OCI-LY7 (cell line): ENCODE measurements around the gene SPATA12.

Experiments
- EZH2phosphoT487 ChIP-seq: fragments of 200-600 bp; sonication (generic); IDR thresholded peaks from 2 replicates; pipeline ENCODE4 v1.6.1; 2018; ENCODE audit warnings: low read depth, borderline replicate concordance, mild to moderate bottlenecking, mixed run types, antibody characterized with exemption, low read length, moderate library complexity, mixed read lengths
- TF ChIP-seq, protein P1 (sequence below): fragments of 200-600 bp; sonication (generic); conservative IDR thresholded peaks from 2 replicates; pipeline ENCODE4 v1.5.1; 2014; ENCODE audit warnings: mild to moderate bottlenecking, antibody characterized with exemption, low read length, moderate library complexity, mixed read lengths

- TF ChIP-seq, protein P1, sequence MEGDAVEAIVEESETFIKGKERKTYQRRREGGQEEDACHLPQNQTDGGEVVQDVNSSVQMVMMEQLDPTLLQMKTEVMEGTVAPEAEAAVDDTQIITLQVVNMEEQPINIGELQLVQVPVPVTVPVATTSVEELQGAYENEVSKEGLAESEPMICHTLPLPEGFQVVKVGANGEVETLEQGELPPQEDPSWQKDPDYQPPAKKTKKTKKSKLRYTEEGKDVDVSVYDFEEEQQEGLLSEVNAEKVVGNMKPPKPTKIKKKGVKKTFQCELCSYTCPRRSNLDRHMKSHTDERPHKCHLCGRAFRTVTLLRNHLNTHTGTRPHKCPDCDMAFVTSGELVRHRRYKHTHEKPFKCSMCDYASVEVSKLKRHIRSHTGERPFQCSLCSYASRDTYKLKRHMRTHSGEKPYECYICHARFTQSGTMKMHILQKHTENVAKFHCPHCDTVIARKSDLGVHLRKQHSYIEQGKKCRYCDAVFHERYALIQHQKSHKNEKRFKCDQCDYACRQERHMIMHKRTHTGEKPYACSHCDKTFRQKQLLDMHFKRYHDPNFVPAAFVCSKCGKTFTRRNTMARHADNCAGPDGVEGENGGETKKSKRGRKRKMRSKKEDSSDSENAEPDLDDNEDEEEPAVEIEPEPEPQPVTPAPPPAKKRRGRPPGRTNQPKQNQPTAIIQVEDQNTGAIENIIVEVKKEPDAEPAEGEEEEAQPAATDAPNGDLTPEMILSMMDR: no peak
- TF ChIP-seq EZH2phosphoT487: no peak
Measured at GRCh38 chr3:57019057-57019456, 41.4 kb upstream of the SPATA12 start.
